ENCODE measurements around the gene PLA2G15. TPM values are rescaled to one million over a fixed set of nuclear protein-coding genes. Genes with fewer than 3 reads are reported as not detected.

PLA2G15 gene
- total RNA-seq, 3 donors from 2014 or later (not counting 1 experiment from before 2014, with no cell fraction given): 5.6 to 13.0 (median 12.7) TPM

DNA sequence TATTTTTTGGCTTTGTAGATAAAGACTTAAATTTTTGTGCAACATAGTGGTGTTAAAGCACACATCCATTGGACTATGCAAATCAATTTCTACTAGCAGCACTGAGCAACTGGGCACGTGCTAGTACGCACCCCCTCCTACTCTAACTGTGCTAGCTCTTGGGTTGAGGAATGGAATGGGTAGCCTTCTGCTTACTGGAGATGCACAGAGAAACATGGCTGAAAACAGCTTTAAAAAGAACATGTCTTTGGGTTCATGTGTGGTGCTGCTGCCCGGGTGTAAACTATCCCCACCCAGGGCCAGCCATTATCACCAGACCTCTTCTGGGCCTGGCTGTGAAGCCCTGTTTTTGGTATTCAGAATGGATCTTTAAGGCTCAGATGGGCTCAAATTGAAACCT lies 16.5 kb upstream of the PLA2G15 start:
- Histone ChIP-seq H3K36me3 (ENCODE audit: control insufficient read depth, insufficient read depth, low read length) (peaks cover 40% of the 10 kb centered on the region), H3K27ac (ENCODE audit: low read length) (no peak overlapping the region), H3K4me1 (ENCODE audit: control insufficient read depth, insufficient read depth, low read length) (peaks cover 9% of the 10 kb centered on the region), H3K27me3 (ENCODE audit: control insufficient read depth, insufficient read depth, low read length) (no peaks in the 10 kb centered on the region), H3K4me3 (ENCODE audit: low read length) (no peak overlapping the region), H3K9me3 (ENCODE audit: control insufficient read depth, insufficient read depth, low read length) (no peaks in the 10 kb centered on the region)
- 86% methylated on average over 1 of the region's 3 CpGs for WGBS (ENCODE audit: insufficient coverage)
- Mint-ChIP-seq H3K9me3 (no peaks in the 10 kb centered on the region), H3K27ac (peak overlapping the region in 1 of 2 donors; percentile 69), H3K4me3 (no peak overlapping the region), H3K36me3 (no peaks in the 10 kb centered on the region), H3K27me3 (ENCODE audit: low read depth in 2 of 2) (no peaks in the 10 kb centered on the region), H3K4me1 (peaks cover 16 to 26% of the 10 kb centered on the region in 2 donors)
- intact Hi-C loops (cut with micrococcal nuclease): loop anchor here (1.0 kb wide), 4 partner anchors 134 to 412 kb away; no protein-coding TSS in a partner anchor
- no peak for DNase-seq
- no peak for ATAC-seq
- TF ChIP-seq, protein P1, sequence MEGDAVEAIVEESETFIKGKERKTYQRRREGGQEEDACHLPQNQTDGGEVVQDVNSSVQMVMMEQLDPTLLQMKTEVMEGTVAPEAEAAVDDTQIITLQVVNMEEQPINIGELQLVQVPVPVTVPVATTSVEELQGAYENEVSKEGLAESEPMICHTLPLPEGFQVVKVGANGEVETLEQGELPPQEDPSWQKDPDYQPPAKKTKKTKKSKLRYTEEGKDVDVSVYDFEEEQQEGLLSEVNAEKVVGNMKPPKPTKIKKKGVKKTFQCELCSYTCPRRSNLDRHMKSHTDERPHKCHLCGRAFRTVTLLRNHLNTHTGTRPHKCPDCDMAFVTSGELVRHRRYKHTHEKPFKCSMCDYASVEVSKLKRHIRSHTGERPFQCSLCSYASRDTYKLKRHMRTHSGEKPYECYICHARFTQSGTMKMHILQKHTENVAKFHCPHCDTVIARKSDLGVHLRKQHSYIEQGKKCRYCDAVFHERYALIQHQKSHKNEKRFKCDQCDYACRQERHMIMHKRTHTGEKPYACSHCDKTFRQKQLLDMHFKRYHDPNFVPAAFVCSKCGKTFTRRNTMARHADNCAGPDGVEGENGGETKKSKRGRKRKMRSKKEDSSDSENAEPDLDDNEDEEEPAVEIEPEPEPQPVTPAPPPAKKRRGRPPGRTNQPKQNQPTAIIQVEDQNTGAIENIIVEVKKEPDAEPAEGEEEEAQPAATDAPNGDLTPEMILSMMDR (IDR thresholded peaks at IDR 0.05): no peak

- no peak overlapping the region for H3K27ac ChIP-seq (ENCODE audit: low read length)
- Mint-ChIP-seq H3K4me1 (peaks cover 18 to 30% of the 10 kb centered on the region in 2 donors), H3K9me3 (no peaks in the 10 kb centered on the region), H3K4me3 (no peak overlapping the region), H3K27me3 (ENCODE audit: low read depth in 2 of 2) (no peaks in the 10 kb centered on the region), H3K27ac (peak overlapping the region; percentile 34 to 69), H3K36me3 (no peaks in the 10 kb centered on the region)
- no peaks in the 10 kb centered on the region for H3K9me3 ChIP-seq (ENCODE audit: control insufficient read depth, insufficient read depth, low read length)
- H3K4me3 ChIP-seq (ENCODE audit: low read length): no peak overlapping the region
- WGBS (ENCODE audit: insufficient coverage): 93% methylated on average over 4 of the region's 4 CpGs
- DNase-seq (peak; percentile 42 to 75), ATAC-seq (peak; percentile 51 to 88 (median 66))
- intact Hi-C loops (cut with micrococcal nuclease): loop anchor here (1.0 kb wide), 4 partner anchors 135 to 413 kb away; no protein-coding TSS in a partner anchor
- no peaks in the 10 kb centered on the region for H3K27me3 ChIP-seq (ENCODE audit: control insufficient read depth, insufficient read depth, low read length)
- peaks cover 40% of the 10 kb centered on the region for H3K36me3 ChIP-seq (ENCODE audit: control insufficient read depth, insufficient read depth, low read length)
- TF ChIP-seq, protein P1 (IDR thresholded peaks at IDR 0.05): peak; percentile 93
- peaks cover 9% of the 10 kb centered on the region for H3K4me1 ChIP-seq (ENCODE audit: control insufficient read depth, insufficient read depth, low read length)
These were observed 15.6 kb upstream of the PLA2G15 start for GRCh38 chr16:68229431-68230175.

DNA sequence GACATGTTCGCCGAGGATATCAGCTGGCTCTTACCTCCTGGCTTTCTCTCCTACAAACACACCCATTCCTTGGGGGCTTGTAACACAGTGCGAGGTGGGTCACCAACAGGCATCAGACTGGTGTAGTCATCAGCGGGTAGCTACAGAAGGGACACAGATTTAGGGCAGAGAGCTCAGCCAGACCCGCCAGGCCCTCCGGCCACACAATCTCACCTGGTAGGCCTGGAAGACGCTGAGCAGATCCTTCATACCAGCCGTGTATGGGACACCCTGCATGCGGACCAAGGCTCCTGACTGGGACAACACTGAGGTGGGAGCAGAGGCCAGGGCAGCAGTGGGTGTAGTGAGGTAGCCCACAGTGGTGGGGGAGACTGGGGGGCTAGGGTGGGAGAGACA lies 15.0 kb upstream of the PLA2G15 start:
- H3K4me1 ChIP-seq (ENCODE audit: control insufficient read depth, insufficient read depth, low read length): peaks cover 9% of the 10 kb centered on the region
- no peak overlapping the region for H3K4me3 ChIP-seq (ENCODE audit: low read length)
- Mint-ChIP-seq H3K27me3 (ENCODE audit: low read depth in 2 of 2) (no peaks in the 10 kb centered on the region), H3K9me3 (no peaks in the 10 kb centered on the region), H3K27ac (no peak overlapping the region), H3K4me1 (peaks cover 21 to 35% of the 10 kb centered on the region in 2 donors), H3K4me3 (no peak overlapping the region), H3K36me3 (no peaks in the 10 kb centered on the region)
- intact Hi-C loops (cut with micrococcal nuclease): no loop called here
- H3K27me3 ChIP-seq (ENCODE audit: control insufficient read depth, insufficient read depth, low read length): no peaks in the 10 kb centered on the region
- no peak for ATAC-seq
- no peak for DNase-seq
- no peaks in the 10 kb centered on the region for H3K9me3 ChIP-seq (ENCODE audit: control insufficient read depth, insufficient read depth, low read length)
- WGBS (ENCODE audit: insufficient coverage): 98% methylated on average over 9 of the region's 9 CpGs
- no peak overlapping the region for H3K27ac ChIP-seq (ENCODE audit: low read length)
- H3K36me3 ChIP-seq (ENCODE audit: control insufficient read depth, insufficient read depth, low read length): peaks cover 38% of the 10 kb centered on the region
- TF ChIP-seq, protein P1 (IDR thresholded peaks at IDR 0.05): no peak
